ENCODE results near the gene HSD17B11. TPM values are rescaled to one million over a fixed set of nuclear protein-coding genes. Genes with fewer than 3 reads are reported as not detected.
"Not testable (repeated sequence)": the region's sequence is repeated elsewhere in the genome, so short reads cannot be mapped to it uniquely, and the experiment has no call there.

Gene HSD17B11
- polyA plus RNA-seq, 3 donors, result 48.9 to 70.0 (median 53.9) TPM

DNA sequence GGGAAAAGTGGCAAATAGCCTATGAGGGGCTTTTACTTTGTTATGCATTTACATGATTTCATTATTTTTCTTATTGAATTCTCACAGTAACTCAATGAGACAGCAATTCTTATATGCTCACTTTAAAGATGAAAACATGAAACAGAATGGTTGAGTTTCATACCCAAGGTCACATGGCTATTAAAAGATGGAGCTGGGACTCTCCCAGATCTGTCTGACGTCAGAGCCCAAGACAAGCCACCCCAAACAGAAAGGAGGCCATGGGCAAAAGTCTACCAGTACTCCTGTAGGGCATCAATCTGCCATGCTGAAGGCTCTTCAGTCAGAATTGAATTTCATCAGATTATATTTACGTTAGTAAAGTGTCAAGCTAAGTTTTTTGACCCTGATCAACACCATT is 13.2 kb downstream of the HSD17B11 start:
- no peak for DNase-seq (ENCODE audit: extremely low read depth in 1 of 11, low read depth in 9 of 11, low spot score in 4 of 11)

DNA sequence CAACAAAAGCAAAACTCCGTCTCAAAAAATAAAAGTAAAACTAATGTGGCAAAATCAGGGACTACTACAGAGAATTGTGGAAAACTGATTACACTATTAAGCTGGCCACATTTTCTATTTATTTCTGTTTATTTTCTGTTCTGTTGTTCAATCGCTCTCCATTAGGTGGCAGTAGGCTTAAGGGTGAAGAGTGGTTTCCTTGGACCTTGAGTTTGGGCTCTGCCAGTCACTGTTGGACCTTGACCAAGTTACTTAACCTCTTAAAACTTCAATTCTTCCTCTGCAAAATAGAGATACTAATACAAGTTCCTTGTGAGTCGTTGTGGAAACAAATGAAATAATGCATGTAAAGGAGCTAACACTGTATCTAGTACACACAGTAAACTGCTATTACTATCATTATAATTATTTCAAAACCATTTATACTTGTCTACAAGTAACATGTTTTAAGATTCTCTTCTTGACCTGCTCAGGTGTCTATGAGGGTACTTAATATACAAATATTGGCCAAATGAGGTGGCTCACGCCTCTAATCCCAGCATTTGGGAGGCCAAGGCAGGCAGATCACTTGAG is 15.2 kb downstream of the HSD17B11 start:
- DNase-seq (ENCODE audit: extremely low read depth in 1 of 11, low read depth in 9 of 11, low spot score in 4 of 11), result peak in 5 of 11 donors; percentile 4 to 56 (median 24)

DNA sequence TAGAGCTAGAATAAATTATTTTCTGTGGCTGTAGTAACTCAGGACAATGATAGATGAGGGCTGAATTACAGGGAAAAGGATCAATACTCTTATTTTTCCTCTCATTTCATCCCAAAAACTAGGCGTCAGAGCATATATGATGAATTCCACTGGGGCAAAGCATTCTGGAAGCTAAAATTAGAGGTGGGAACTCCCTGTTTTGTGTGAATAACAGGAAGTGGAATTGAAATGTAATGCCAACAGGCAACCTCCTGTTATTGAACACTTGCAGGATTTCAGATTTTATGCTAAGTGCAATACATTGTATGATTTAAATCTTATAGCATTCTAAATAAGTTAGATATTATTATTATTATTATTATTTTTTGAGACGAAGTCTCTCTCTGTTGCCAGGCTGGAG is 20.9 kb downstream of the HSD17B11 start:
- no peak for DNase-seq (ENCODE audit: extremely low read depth in 1 of 11, low read depth in 9 of 11, low spot score in 4 of 11)

DNA sequence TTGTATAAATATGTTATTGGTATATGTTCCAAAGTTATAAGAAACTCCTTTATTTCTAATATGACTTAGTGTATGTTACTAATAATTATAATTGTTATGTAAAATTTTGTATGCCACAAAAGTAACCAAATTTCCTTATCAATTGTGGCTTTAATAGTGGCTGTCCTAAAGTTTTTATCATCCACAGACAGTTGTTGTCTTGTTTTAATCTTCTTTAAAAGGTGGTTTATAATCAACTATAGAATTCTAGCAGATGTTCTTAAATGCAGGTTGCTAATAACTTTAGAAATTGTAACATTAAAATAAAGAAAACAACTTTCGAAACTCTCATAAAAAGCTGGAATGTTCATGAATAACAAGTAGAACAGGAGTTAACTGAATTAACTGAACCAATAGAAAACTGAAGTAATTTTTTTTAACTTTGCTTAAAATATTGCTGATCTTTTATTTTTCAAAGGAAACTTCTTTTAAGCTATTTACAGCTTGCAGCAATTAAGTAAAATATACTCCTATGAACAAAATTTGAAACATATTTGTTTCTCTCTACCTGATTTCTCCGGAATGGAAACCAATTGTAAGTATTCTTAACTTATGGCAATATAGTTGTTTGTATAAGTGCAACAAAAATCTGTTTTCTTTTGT is 24.3 kb downstream of the HSD17B11 start:
- no peak for DNase-seq (ENCODE audit: extremely low read depth in 1 of 11, low read depth in 9 of 11, low spot score in 4 of 11)

DNA sequence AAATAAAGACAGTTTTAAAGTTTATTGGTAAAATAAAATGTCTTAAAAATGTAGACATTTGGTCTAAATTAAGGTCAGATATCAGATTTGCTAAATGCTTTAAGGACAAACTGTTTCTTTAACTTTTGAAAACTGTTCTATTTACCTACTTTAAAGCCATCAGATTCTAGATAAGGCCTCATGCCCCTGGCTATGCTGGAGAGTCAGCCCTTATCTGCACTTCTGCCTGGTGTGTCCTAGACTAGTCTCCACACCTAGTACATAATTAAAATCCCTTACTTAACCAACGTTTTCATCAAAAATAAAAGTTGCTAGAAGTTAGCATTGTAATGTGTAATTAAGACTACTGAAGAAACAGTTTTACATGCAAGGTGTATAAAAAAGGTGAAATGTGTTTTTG is 25.6 kb downstream of the HSD17B11 start:
- no peak for DNase-seq (ENCODE audit: extremely low read depth in 1 of 11, low read depth in 9 of 11, low spot score in 4 of 11)

DNA sequence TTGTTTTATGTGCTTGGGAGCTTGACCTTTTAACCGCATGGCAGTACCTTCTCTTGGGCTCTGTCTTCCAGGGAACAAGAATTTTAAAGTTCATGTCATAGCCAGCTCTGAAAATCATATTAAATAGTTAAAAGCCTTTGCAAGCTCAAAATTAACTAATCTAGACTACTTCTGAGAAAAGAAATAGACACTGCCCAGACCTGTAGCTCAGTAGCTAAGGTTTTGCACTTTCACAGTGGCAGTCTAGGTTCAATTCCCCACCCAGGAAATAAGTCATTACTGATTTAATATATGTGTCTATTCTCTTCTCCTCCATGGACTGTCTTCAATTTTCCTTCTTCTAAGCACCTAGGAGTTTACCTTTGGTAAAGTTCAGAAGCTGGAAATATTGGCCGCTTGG is 27.4 kb downstream of the HSD17B11 start:
- no peak for DNase-seq (ENCODE audit: extremely low read depth in 1 of 11, low read depth in 9 of 11, low spot score in 4 of 11)

DNA sequence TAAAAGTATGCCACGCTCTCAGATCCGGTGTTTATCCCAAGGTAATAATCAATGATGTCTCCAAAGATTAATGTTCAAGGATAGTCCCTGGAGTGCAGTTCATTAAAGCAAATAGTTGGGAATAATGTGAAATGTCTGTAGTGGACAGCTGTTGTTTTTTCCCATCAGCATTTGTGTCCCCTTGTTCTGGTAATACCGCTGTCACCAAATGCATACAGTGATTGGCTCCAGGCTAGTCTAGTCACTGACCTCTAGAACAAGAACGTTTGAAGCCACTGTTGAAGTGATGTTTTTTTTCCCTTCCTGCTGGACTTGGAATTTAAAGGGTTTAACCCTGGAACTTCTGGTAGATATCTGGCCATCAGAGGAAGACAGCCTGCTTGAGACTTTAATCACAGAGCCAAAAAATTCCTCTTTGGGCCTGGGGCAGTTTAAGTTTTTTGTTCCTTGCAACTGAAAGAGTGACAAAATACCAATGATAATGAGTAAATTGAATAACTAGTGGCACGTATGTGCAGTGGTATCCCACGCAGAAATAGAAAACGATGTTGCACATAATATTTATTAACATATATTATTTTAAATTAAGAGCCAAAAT is 30.6 kb downstream of the HSD17B11 start:
- no peak for DNase-seq (ENCODE audit: extremely low read depth in 1 of 11, low read depth in 9 of 11, low spot score in 4 of 11)

DNA sequence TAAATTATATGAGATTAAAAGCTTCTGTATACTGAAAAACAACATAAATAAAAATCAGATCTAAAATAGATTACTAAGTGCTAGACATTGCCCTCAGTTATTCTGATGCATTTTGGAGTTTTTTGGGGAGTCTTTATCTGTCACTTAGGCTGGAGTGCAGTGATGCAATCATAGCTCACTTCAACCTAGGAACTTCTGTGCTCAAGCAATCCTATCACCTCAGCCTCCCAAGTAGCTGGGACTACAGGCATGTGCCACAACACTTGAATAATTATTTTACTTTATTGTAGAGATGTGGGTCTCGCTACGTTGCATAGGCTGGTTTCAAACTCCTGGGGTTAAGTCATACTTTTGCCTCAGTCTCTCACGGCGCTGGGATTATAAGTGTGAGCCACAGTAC is 31.7 kb downstream of the HSD17B11 start:
- no peak for DNase-seq (ENCODE audit: extremely low read depth in 1 of 11, low read depth in 9 of 11, low spot score in 4 of 11)

DNA sequence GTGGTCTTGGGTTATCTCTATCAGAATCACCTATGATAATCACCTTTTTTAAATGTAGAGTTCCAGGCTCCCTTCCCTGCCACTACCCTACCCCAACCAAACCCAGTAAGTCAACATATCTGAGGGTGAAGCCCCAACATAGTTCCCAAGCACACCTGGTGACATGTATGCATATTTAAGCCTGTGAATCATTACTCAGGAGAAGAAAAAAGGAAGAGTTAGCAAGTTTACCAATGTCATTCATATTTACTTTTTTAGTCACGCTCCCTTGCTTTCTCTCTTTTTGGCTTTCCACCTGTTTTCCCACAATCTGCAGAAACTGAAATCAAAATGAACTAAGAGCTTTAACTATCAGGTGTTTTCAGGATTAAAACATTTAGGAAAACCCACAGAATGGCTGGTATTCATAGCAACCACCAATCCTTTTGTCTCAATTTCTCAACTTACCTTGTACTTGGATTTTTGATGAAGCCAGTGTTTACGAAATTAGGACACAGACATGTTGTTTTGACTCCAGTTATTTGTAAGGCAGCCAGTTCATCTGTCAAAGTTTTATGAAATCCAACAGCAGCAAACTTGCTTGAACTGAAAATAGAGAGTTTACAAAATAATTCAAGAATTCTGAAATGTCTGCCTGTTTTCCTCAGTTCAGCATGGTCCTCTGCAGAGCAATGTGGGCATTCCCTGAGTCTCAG is 34.0 kb downstream of the HSD17B11 start:
- DNase-seq (ENCODE audit: extremely low read depth in 1 of 11, low read depth in 9 of 11, low spot score in 4 of 11), result no peak

DNA sequence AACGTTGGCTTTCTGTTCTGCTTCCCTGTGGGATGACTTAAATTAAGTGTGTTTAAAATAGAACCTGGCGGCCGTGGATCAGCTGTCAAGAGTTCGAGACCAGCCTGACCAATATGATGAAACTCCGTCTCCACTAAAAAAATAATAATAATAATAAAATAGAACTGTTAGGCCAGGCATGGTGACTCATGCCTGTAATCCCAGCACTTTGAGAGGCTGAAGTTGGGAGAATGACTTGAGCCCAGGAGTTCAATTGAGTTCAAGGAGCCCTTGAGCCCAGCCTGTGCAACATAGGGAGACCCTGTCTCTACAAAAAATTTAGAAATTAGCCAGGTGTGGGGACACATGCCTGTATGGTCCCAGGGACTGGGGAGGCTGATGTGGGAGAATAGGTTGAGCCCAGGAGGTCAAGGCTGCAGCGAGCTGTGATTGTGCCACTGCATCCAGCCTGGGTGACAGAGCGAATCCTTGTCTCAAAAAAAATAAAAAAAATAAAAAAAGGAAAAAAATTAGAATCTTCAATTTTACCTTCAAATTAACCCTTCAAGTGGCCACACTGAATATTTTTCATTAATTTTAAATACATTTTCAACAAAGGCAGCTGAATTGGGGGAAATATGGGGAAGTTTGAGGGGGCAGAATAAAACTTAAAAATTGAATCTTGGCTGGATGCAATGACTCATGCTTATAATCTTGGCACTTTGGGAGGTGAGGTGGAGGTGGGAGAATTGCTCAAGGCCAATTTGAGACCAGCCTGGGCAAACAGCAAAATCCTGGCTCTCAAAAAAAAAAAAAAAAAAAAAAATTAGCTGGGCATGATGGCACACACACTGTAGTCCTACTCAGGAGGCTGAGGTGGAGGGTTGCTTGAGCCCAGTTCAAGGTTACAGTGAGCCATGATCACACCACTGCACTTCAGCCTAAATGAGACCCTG is 36.6 kb downstream of the HSD17B11 start:
- no peak for DNase-seq (ENCODE audit: extremely low read depth in 1 of 11, low read depth in 9 of 11, low spot score in 4 of 11)

DNA sequence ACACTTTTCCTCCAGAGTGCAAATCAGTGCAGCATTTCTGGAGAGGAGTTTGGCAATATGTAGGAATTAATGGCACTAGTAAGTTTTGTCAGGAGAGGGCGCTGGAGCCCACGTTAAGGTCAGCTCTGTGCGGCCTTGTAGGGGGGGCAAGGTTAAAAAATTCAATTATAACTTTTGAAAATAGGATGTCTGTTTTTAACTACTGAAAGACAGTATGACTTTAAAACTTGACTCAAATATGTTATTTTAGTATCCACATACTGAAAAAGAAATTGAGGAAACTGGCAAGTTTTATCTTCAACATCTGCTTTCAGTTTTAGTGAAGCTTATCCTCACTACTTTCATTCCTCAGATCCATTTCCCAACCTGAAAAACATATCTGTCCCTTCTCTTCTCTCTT is 37.4 kb downstream of the HSD17B11 start:
- DNase-seq (ENCODE audit: extremely low read depth in 1 of 11, low read depth in 9 of 11, low spot score in 4 of 11), result peak in 1 of 11 donors; percentile 16

DNA sequence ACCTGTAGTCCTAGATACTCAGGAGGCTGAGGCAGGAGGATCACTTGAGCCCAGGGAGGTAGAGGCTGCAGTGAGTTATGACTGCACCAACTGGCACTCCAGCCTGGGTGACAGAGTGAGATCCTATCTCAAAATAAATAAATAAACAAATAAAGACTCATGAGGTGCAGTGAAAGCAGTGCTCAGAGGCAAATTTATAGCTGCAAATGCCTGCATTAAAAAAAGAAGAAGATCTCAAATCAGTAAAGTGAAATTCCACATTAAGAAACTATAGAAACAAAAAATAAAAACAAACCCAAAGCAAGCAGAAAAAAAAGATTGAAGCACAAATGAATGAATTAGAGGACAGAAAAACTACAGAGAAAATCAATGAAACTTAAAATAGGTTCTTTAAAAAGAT is 45.8 kb downstream of the HSD17B11 start:
- no peak for DNase-seq (ENCODE audit: extremely low read depth in 1 of 11, low read depth in 9 of 11, low spot score in 4 of 11)

DNA sequence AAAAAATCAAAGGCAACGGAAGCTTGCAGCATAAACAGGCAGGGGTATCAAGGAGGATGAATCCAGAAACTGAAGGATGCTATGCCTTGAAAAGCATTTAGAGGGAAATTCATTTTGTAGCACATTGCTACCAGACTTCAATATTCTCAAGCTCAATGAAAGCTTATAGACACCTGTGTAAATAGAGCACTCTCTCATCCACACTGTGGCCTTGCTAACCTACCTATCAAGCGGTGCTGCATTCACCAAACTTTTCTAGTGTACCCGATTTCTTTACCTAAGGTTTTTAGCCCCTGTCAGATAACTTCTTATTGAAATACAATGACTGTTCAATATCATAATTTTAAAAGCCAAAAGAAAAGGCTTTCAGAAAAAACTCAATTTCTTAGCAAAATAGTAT is 48.1 kb downstream of the HSD17B11 start:
- DNase-seq (ENCODE audit: extremely low read depth in 1 of 11, low read depth in 9 of 11, low spot score in 4 of 11), result no peak

DNA sequence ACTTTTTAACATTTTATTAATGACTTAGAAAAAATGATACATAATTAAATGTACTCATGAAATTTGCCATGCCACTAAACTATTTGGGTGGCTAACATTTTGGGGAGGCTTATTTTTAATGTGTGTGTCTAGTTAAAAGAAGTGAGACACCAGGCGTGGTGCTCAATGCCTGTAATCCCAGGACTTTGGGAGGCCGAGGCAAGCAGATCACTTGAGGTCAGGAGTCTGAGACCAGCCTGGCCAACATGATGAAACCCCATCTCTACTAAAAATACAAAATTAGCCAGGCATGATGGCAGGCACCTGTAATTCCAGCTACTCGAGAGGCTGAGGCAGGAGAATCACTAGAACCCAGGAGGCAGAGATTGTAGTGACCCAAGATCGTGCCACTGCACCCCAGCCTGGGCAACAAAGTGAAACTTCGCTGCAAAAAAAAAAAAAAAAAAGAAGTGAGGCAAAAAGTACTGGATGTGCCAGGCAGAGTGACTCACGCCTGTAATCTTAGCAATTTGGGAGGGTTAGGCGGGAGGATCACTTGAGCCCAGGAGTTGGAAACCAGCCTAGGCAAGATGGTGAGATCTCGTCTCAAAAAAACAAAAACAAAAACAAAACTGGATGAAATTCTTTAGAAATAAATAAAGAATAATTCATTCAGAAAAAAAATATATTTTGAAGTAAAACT is 48.9 kb downstream of the HSD17B11 start:
- DNase-seq (ENCODE audit: extremely low read depth in 1 of 11, low read depth in 9 of 11, low spot score in 4 of 11), result not testable (repeated sequence)

DNA sequence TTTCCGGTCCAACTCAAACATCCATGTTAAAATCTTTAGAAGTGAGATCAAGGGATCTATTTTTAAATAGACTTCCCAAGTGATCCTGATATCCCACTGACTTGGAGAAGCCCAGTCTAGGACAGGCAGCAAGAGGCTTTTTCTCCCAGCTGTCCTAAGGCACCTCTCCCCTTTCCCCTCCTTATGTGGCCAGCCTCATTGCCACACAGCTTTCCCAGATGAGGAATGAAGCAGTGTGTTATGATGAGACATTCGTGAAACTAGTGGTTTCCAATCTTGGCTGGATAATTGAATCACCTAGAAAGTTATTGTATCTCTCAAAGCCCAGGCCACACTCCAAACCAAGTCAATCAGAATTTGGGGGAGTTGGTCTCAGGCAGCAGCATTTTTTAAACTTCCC is 51.5 kb downstream of the HSD17B11 start:
- DNase-seq (ENCODE audit: extremely low read depth in 1 of 11, low read depth in 9 of 11, low spot score in 4 of 11), result no peak

DNA sequence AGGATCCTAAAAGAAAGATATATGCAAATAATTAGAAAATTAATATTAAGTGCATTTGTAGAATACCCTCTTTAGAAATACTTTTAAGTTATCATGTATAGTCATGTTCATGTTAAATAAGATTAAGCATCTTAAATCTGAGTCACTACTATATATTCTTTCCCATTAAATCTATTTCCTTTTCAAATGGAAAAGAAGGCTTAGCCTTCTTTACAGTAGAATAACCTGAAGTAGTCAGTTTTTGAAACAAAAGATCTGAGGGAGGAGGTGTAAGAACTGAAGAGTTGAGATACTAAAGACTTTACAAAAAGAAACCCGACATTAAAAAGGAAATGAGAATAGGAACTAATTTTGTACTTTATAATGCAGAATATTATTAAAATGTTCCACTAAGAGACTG is 53.6 kb downstream of the HSD17B11 start:
- DNase-seq (ENCODE audit: extremely low read depth in 1 of 11, low read depth in 9 of 11, low spot score in 4 of 11), result no peak

DNA sequence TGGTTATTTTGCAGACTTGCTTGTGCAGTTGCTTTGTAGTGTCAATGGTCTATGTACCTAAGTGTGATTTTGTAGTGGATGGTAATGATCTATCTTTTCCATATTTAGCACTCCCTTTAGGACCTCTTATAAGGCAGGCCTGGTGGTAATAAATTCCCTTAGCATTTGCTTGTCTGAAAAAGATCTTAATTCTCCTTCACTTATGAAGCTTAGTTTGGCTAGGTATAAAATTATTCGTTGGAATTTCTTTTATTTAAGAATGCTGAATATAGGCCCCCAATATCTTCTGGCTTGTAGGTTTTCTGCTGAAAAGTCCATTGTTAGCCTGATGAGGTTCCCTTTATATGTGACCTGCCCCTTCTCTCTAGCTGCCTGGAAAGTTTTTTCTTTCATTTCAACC is 57.7 kb downstream of the HSD17B11 start:
- DNase-seq (ENCODE audit: extremely low read depth in 1 of 11, low read depth in 9 of 11, low spot score in 4 of 11), result no peak

DNA sequence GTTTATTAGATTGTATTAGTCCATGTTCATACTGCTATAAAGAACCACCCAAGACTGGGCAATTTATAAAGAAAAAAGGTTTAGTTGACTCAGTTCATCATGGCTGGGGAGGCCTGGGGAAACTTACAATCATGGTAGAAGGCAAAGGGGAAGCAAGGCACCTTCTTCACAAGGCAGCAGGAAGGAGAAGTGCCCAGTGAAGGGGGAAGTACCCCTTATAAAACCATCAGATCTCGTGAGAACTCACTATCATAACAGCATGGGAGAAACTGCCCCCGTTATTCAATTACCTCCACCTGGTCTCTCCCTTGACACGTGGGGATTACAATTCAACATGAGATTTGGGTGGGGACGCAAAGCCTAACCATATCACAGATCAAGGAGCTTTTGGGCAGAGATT is 60.2 kb downstream of the HSD17B11 start:
- no peak for DNase-seq (ENCODE audit: extremely low read depth in 1 of 11, low read depth in 9 of 11, low spot score in 4 of 11)

DNA sequence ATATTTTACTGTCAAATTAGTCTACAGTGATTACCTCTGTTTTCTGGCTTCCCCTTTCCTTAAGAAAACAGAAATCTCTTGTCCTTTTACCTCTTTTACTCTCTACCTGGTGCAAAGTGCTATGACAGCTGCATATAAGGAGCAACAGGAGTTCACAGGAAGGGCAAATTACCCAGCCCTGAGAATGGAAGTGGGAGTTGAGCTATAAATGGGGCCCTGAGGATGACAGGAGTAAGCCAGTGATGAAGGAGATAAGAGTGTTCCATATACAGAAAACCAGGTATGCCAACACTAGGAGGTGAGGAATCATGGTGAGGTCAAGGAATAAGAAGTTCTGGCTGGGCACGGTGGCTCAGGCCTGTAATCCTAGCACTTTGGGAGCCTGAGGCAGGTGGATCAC is 63.9 kb downstream of the HSD17B11 start:
- DNase-seq (ENCODE audit: extremely low read depth in 1 of 11, low read depth in 9 of 11, low spot score in 4 of 11), result no peak
